PFSK-1 (cell line): Measurements from ENCODE around the gene PPIE.

Source experiments
- FOXP2 ChIP-seq: optimal IDR thresholded peaks from 2 replicates; pipeline ENCODE3; 2011; ENCODE audit warnings: borderline replicate concordance, control low read depth, inconsistent platforms; ENCODE audit not compliant: insufficient read depth; ENCODE audit errors: extremely low read length, extremely low read depth
- POLR2AphosphoS5 ChIP-seq: IDR thresholded peaks from 2 replicates; pipeline ENCODE4 v1.6.1; 2012; ENCODE audit warnings: low read depth, mild to moderate bottlenecking, control low read depth, low read length, moderate library complexity
- SIN3A ChIP-seq: IDR thresholded peaks from 2 replicates; pipeline ENCODE4 v1.6.1; 2012; ENCODE audit warnings: mild to moderate bottlenecking, low read length, moderate library complexity, borderline replicate concordance; ENCODE audit not compliant: insufficient read depth
- TAF1 ChIP-seq: IDR thresholded peaks from 2 replicates; pipeline ENCODE4 v1.6.1; 2012; ENCODE audit warnings: low read length, control low read depth, borderline replicate concordance; ENCODE audit not compliant: insufficient read depth
- TF ChIP-seq, protein P1 (sequence below), 2 experiments: IDR thresholded peaks; 2 replicates each; pipeline versions ENCODE4 v1.6.1 to v1.8.0; 2011 to 2012; ENCODE audit warnings: low read depth in 2 of 2, low read length in 2 of 2, control low read depth in 1 of 2, inconsistent platforms in 1 of 2, mild to moderate bottlenecking in 1 of 2, moderate library complexity in 1 of 2; ENCODE audit not compliant: insufficient read depth in 1 of 2

The PPIE gene

DNA sequence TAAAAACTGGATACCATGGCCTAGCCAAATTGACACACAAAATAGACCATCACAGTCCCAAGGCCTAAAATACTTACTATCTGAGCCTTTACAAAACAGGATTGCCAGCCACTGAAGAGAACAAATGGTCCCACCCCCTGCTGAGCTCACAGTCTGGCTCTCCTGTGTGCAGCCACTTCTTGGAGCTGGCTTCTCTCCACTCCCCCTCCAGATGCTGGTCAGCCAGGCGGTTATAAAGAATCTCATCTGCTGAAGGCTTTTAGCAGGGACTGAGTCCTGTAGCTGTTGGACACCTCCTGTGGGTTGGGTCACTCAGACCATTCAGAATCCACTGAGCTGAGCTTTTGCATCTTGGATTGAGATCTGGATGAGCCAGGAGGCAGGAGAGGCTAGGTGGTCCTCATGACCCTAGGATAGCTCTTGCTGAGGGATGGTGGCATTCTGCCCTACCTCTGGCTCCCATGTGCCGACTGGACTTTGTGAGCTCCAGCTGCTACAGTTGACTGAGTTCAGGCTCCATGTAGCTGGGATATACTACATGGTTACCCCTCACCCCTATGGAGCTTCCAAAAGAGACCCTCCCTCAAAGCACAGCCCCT lies 16.3 kb downstream of the PPIE start:
- TF ChIP-seq FOXP2 = no peak
- TF ChIP-seq SIN3A = no peak
- TF ChIP-seq, protein P1, sequence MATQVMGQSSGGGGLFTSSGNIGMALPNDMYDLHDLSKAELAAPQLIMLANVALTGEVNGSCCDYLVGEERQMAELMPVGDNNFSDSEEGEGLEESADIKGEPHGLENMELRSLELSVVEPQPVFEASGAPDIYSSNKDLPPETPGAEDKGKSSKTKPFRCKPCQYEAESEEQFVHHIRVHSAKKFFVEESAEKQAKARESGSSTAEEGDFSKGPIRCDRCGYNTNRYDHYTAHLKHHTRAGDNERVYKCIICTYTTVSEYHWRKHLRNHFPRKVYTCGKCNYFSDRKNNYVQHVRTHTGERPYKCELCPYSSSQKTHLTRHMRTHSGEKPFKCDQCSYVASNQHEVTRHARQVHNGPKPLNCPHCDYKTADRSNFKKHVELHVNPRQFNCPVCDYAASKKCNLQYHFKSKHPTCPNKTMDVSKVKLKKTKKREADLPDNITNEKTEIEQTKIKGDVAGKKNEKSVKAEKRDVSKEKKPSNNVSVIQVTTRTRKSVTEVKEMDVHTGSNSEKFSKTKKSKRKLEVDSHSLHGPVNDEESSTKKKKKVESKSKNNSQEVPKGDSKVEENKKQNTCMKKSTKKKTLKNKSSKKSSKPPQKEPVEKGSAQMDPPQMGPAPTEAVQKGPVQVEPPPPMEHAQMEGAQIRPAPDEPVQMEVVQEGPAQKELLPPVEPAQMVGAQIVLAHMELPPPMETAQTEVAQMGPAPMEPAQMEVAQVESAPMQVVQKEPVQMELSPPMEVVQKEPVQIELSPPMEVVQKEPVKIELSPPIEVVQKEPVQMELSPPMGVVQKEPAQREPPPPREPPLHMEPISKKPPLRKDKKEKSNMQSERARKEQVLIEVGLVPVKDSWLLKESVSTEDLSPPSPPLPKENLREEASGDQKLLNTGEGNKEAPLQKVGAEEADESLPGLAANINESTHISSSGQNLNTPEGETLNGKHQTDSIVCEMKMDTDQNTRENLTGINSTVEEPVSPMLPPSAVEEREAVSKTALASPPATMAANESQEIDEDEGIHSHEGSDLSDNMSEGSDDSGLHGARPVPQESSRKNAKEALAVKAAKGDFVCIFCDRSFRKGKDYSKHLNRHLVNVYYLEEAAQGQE (IDR thresholded peaks at IDR 0.05; ENCODE audit: insufficient read depth in 1 of 2, low read depth in 2 of 2, low read length in 2 of 2) = no peak
- no peak for TF ChIP-seq TAF1
- TF ChIP-seq POLR2AphosphoS5 = no peak

- TF ChIP-seq, protein P1 (IDR thresholded peaks at IDR 0.05; ENCODE audit: insufficient read depth in 1 of 2, low read depth in 2 of 2, low read length in 2 of 2) = no peak
- no peak for TF ChIP-seq SIN3A
- no peak for TF ChIP-seq FOXP2
- TF ChIP-seq TAF1 = no peak
- no peak for TF ChIP-seq POLR2AphosphoS5
Measured at GRCh38 chr1:39755965-39756659, 17.4 kb downstream of the PPIE start.

DNA sequence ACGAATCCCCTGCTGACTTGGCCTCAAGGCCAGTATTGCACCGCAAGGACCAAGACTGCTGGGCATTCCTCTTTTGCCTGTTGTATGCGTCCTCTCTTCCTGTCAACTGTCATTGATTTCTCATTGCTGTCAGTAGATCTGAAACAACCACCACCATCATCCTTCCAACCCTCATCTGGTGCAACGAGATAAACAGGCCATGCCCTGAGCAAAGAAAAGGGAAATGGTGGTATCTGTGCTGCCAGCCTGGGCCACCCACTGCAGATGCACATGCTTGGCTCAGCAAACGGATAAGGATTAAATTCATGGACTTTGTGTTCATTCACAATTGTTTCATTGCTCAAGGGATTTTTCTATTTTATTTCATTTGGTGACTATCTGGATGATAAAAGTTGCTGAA lies 18.8 kb downstream of the PPIE start:
- TF ChIP-seq, protein P1 (IDR thresholded peaks at IDR 0.05; ENCODE audit: insufficient read depth in 1 of 2, low read depth in 2 of 2, low read length in 2 of 2) = no peak
- TF ChIP-seq FOXP2 (no peak), SIN3A (no peak), TAF1 (no peak), POLR2AphosphoS5 (no peak)

- no peak for TF ChIP-seq TAF1
- TF ChIP-seq FOXP2 = no peak
- TF ChIP-seq, protein P1 (IDR thresholded peaks at IDR 0.05; ENCODE audit: insufficient read depth in 1 of 2, low read depth in 2 of 2, low read length in 2 of 2) = no peak
- TF ChIP-seq SIN3A = no peak
- TF ChIP-seq POLR2AphosphoS5 = no peak
Measured at GRCh38 chr1:39758556-39759435, 20.1 kb downstream of the PPIE start.
